H9 (cell line): ENCODE data around the gene XRN2. TPM values are rescaled to one million over a fixed set of nuclear protein-coding genes. Genes with fewer than 3 reads are reported as not detected.

Experiments
- DNase-seq: peaks from one replicate; pipeline ENCODE4 v3.0.0-alpha.2; 2017
- H2AFZ ChIP-seq: one replicate; pipeline ENCODE4 v1.6.1; 2013; ENCODE audit warnings: mild to moderate bottlenecking, low read length, control low read depth, moderate library complexity
- H2AK5ac ChIP-seq: 2 replicates; pipeline ENCODE4 v1.6.1; 2013; ENCODE audit warnings: low read length, control low read depth, mixed read lengths; ENCODE audit not compliant: insufficient read length
- H2BK120ac ChIP-seq: one replicate; pipeline ENCODE4 v1.6.1; 2013; ENCODE audit warnings: low read depth, mild to moderate bottlenecking, low read length, control low read depth, inconsistent platforms; ENCODE audit not compliant: poor library complexity, severe bottlenecking
- H2BK12ac ChIP-seq: 2 replicates; pipeline ENCODE4 v1.6.1; 2013; ENCODE audit warnings: low read length, control low read depth, mixed read lengths, low read depth; ENCODE audit not compliant: insufficient read length
- H2BK15ac ChIP-seq: 2 replicates; pipeline ENCODE4 v1.6.1; 2013; ENCODE audit warnings: low read depth, low read length, control low read depth
- H2BK20ac ChIP-seq: one replicate; pipeline ENCODE4 v1.6.1; 2013; ENCODE audit warnings: low read depth, mild to moderate bottlenecking, low read length, control low read depth, inconsistent platforms; ENCODE audit not compliant: poor library complexity, severe bottlenecking
- H2BK5ac ChIP-seq: 2 replicates; pipeline ENCODE4 v1.6.1; 2013; ENCODE audit warnings: low read length, control low read depth, mixed read lengths; ENCODE audit not compliant: insufficient read length
- H3K14ac ChIP-seq: 2 replicates; pipeline ENCODE4 v1.6.1; 2013; ENCODE audit warnings: low read length, control low read depth; ENCODE audit not compliant: insufficient read depth
- H3K18ac ChIP-seq: 2 replicates; pipeline ENCODE4 v1.6.1; 2013; ENCODE audit warnings: low read depth, mild to moderate bottlenecking, mixed read lengths, low read length, control low read depth; ENCODE audit not compliant: insufficient read length
- H3K23ac ChIP-seq: 2 replicates; pipeline ENCODE4 v1.6.1; 2013; ENCODE audit warnings: low read length, control low read depth, mixed read lengths, low read depth; ENCODE audit not compliant: insufficient read length
- H3K23me2 ChIP-seq: 2 replicates; pipeline ENCODE4 v1.6.1; 2013; ENCODE audit warnings: low read depth, mild to moderate bottlenecking, mixed read lengths, low read length, control low read depth; ENCODE audit not compliant: insufficient read length, poor library complexity, severe bottlenecking
- H3K27ac ChIP-seq: 2 replicates; pipeline ENCODE4 v1.5.1; 2013; ENCODE audit warnings: low read length, control low read depth, mixed read lengths, low read depth; ENCODE audit not compliant: insufficient read length
- H3K27me3 ChIP-seq: 2 replicates; pipeline ENCODE4 v1.6.1; 2013; ENCODE audit warnings: low read length, control low read depth, inconsistent platforms; ENCODE audit not compliant: insufficient read depth
- H3K4ac ChIP-seq: 2 replicates; pipeline ENCODE4 v1.6.1; 2013; ENCODE audit warnings: low read depth, mild to moderate bottlenecking, control low read depth, inconsistent platforms, low read length, moderate library complexity
- H3K4me1 ChIP-seq: 2 replicates; pipeline ENCODE4 v1.6.1; 2013; ENCODE audit warnings: low read length, control low read depth, inconsistent platforms; ENCODE audit not compliant: insufficient read depth
- H3K4me2 ChIP-seq: 2 replicates; pipeline ENCODE4 v1.6.1; 2013; ENCODE audit warnings: low read length, control low read depth, mixed read lengths; ENCODE audit not compliant: insufficient read length, insufficient read depth
- H3K56ac ChIP-seq: 2 replicates; pipeline ENCODE4 v1.6.1; 2013; ENCODE audit warnings: low read depth, mild to moderate bottlenecking, mixed read lengths, low read length, control low read depth; ENCODE audit not compliant: insufficient read length
- H3K79me1 ChIP-seq: 2 replicates; pipeline ENCODE4 v1.6.1; 2013; ENCODE audit warnings: low read depth, mild to moderate bottlenecking, moderate library complexity, low read length, control low read depth, inconsistent platforms; ENCODE audit not compliant: insufficient read depth, poor library complexity, severe bottlenecking
- H3K79me2 ChIP-seq: 2 replicates; pipeline ENCODE4 v1.6.1; 2013; ENCODE audit warnings: low read length, control low read depth, inconsistent platforms; ENCODE audit not compliant: insufficient read depth
- H3K9ac ChIP-seq: 2 replicates; pipeline ENCODE4 v1.6.1; 2013; ENCODE audit warnings: low read length, control low read depth, mixed read lengths; ENCODE audit not compliant: insufficient read length; ENCODE audit errors: extremely low read depth
- H3K9me3 ChIP-seq: one replicate; pipeline ENCODE4 v1.6.1; 2013; ENCODE audit warnings: low read depth, low read length, inconsistent platforms; ENCODE audit not compliant: control insufficient read depth
- H3T11ph ChIP-seq: one replicate; pipeline ENCODE4 v1.6.1; 2013; ENCODE audit warnings: mild to moderate bottlenecking, low read length, control low read depth, inconsistent platforms
- H4K20me1 ChIP-seq: one replicate; pipeline ENCODE4 v1.6.1; 2013; ENCODE audit not compliant: control insufficient read depth, insufficient read length, insufficient read depth
- H4K5ac ChIP-seq: 2 replicates; pipeline ENCODE4 v1.6.1; 2013; ENCODE audit warnings: low read depth, mild to moderate bottlenecking, mixed read lengths, low read length, control low read depth; ENCODE audit not compliant: insufficient read length
- H4K8ac ChIP-seq: replicated peaks from 2 replicates; pipeline ENCODE4 v1.6.1; 2013; ENCODE audit warnings: low read length, control low read depth, mixed read lengths, low read depth; ENCODE audit not compliant: insufficient read length
- H4K91ac ChIP-seq: 2 replicates; pipeline ENCODE4 v1.6.1; 2013; ENCODE audit warnings: low read depth, mild to moderate bottlenecking, moderate library complexity, mixed read lengths, low read length, control low read depth; ENCODE audit not compliant: insufficient read length
- H3K27ac Mint-ChIP-seq, 3 experiments: 2 replicates in 2 of 3; 3 replicates in 1 of 3; pipeline ENCODE4 v1.8.0; 2020 to 2021; ENCODE audit warnings: mixed read lengths in 3 of 3, mild to moderate bottlenecking in 1 of 3, moderate library complexity in 1 of 3
- H3K27me3 Mint-ChIP-seq: 2 replicates; pipeline ENCODE4 v1.8.0; 2021; ENCODE audit warnings: low read depth, mild to moderate bottlenecking, moderate library complexity, mixed read lengths
- H3K36me3 Mint-ChIP-seq, 3 experiments: 2 replicates in 2 of 3; 3 replicates in 1 of 3; pipeline ENCODE4 v1.8.0; 2020 to 2021; ENCODE audit warnings: low read depth in 3 of 3, mixed read lengths in 3 of 3; ENCODE audit not compliant: insufficient read depth in 1 of 3
- H3K4me1 Mint-ChIP-seq, 2 experiments: 2 replicates each; pipeline ENCODE4 v1.8.0; 2020; ENCODE audit warnings: mixed read lengths in 2 of 2
- H3K4me3 Mint-ChIP-seq, 2 experiments: 2 replicates in 1 of 2; 3 replicates in 1 of 2; pipeline ENCODE4 v1.8.0; 2020 to 2021; ENCODE audit warnings: mild to moderate bottlenecking in 2 of 2, mixed read lengths in 2 of 2, moderate library complexity in 1 of 2
- H3K9me3 Mint-ChIP-seq, 2 experiments: 2 replicates in 1 of 2; 3 replicates in 1 of 2; pipeline ENCODE4 v1.8.0; 2020; ENCODE audit warnings: mild to moderate bottlenecking in 2 of 2, mixed read lengths in 2 of 2, moderate library complexity in 1 of 2
- WGBS: extraction: QIAGEN DNeasy Blood & Tissue Kit; methylation state at CpG from one replicate; pipeline ENCODE4 v1.1.7; 2013; ENCODE audit warnings: missing lambda C conversion rate, low lambda C conversion rate, mixed read lengths; ENCODE audit not compliant: insufficient read length; ENCODE audit errors: extremely low coverage; 5-methylcytosine and 5-hydroxymethylcytosine counted together
- total RNA-seq: library from RNA; stranded (reverse); gene quantifications from 2 replicates; pipeline ENCODE4 v1.2.1, GENCODE V29; 2021
- TF ChIP-seq, protein P1 (sequence below): fragments of 200-600 bp; sonication (generic); conservative IDR thresholded peaks from 3 replicates; pipeline ENCODE4 v1.8.0; 2021; ENCODE audit warnings: antibody characterized with exemption, mild to moderate bottlenecking

The XRN2 gene
- total RNA-seq, 1 experiment from 2014 or later, result 96.7 TPM

GRCh38 chr20:21388566-21388965, 85.4 kb downstream of the XRN2 start:
- H3K27me3 ChIP-seq, result peaks cover 17% of the 10 kb centered on the region
- peaks cover 0 to 38% (median 18%) of the 10 kb centered on the region in 3 experiments; a peak in 5 of 7 replicates for H3K36me3 Mint-ChIP-seq
- H3T11ph ChIP-seq, result no peak overlapping the region
- H3K27ac ChIP-seq, result no peak overlapping the region
- peaks cover 9 to 18% of the 10 kb centered on the region in 2 experiments for H3K4me1 Mint-ChIP-seq
- H4K91ac ChIP-seq, result no peak overlapping the region
- H3K27me3 Mint-ChIP-seq, result peaks cover 34% of the 10 kb centered on the region
- WGBS, result no CpG with 5 or more reads among the region's 1 CpG
- H3K18ac ChIP-seq, result no peak overlapping the region
- H3K27ac Mint-ChIP-seq, result no peak overlapping the region
- H4K20me1 ChIP-seq, result no peaks in the 10 kb centered on the region
- H2BK5ac ChIP-seq, result no peak overlapping the region
- no peak overlapping the region for H3K23ac ChIP-seq
- H3K56ac ChIP-seq, result no peak overlapping the region
- no peaks in the 10 kb centered on the region for H3K9me3 ChIP-seq
- H2AFZ ChIP-seq, result no peak overlapping the region
- TF ChIP-seq, protein P1, sequence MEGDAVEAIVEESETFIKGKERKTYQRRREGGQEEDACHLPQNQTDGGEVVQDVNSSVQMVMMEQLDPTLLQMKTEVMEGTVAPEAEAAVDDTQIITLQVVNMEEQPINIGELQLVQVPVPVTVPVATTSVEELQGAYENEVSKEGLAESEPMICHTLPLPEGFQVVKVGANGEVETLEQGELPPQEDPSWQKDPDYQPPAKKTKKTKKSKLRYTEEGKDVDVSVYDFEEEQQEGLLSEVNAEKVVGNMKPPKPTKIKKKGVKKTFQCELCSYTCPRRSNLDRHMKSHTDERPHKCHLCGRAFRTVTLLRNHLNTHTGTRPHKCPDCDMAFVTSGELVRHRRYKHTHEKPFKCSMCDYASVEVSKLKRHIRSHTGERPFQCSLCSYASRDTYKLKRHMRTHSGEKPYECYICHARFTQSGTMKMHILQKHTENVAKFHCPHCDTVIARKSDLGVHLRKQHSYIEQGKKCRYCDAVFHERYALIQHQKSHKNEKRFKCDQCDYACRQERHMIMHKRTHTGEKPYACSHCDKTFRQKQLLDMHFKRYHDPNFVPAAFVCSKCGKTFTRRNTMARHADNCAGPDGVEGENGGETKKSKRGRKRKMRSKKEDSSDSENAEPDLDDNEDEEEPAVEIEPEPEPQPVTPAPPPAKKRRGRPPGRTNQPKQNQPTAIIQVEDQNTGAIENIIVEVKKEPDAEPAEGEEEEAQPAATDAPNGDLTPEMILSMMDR, result no peak
- no peaks in the 10 kb centered on the region; the same call in 1 of the 2 replicates for H3K79me2 ChIP-seq
- no peak overlapping the region for H4K5ac ChIP-seq
- H3K4me1 ChIP-seq, result peaks cover 2% of the 10 kb centered on the region; the same call in 1 of the 2 replicates
- DNase-seq, result no peak
- no peak overlapping the region for H3K14ac ChIP-seq
- H4K8ac ChIP-seq, result no peak overlapping the region
- no peak overlapping the region for H2AK5ac ChIP-seq
- peaks cover 2% of the 10 kb centered on the region for H3K79me1 ChIP-seq
- no peak overlapping the region for H2BK12ac ChIP-seq
- H2BK120ac ChIP-seq, result no peak overlapping the region
- H3K4ac ChIP-seq, result no peak overlapping the region
- no peaks in the 10 kb centered on the region; a peak in 1 of 5 replicates for H3K9me3 Mint-ChIP-seq
- H3K4me2 ChIP-seq, result no peak overlapping the region
- H3K4me3 Mint-ChIP-seq, result no peak overlapping the region
- no peaks in the 10 kb centered on the region for H3K23me2 ChIP-seq
- H3K9ac ChIP-seq, result no peak overlapping the region
- H2BK20ac ChIP-seq, result no peak overlapping the region
- no peak overlapping the region for H2BK15ac ChIP-seq
